ENCODE measurements around the gene TYSND1.

DNA sequence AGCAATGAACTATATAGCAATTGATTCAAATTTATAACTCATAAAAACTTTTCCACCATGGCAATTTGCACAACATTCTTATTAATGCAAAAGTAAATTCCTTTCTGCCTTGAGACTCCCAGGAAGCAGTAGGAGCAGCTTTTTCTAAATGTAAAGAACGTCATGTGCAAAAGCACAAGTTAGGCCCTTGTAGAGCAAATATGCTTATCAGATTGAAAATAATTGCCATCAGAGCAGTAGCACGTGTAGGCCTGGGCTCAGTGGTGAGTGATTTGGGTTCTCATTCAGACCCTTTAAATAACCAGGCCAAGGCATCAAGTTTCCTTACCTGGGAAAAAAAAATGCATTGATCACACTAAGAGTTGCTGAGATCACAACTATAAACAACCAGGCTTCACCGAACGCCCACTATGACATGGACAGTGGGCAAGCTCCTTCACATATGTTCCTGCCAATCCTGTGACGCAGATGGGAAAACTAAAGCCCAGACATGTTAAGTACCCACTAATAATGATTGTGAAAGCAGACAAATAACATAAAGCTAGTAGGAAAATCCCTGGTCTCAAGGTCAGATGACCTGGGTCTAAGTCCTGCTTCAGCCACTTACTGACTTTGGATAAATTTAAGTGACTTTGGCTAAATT, 45.9 kb upstream of the TYSND1 start:
- TF ChIP-seq, protein P1, sequence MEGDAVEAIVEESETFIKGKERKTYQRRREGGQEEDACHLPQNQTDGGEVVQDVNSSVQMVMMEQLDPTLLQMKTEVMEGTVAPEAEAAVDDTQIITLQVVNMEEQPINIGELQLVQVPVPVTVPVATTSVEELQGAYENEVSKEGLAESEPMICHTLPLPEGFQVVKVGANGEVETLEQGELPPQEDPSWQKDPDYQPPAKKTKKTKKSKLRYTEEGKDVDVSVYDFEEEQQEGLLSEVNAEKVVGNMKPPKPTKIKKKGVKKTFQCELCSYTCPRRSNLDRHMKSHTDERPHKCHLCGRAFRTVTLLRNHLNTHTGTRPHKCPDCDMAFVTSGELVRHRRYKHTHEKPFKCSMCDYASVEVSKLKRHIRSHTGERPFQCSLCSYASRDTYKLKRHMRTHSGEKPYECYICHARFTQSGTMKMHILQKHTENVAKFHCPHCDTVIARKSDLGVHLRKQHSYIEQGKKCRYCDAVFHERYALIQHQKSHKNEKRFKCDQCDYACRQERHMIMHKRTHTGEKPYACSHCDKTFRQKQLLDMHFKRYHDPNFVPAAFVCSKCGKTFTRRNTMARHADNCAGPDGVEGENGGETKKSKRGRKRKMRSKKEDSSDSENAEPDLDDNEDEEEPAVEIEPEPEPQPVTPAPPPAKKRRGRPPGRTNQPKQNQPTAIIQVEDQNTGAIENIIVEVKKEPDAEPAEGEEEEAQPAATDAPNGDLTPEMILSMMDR (IDR thresholded peaks at IDR 0.05), result no peak
- TF ChIP-seq POLR2A (IDR thresholded peaks at IDR 0.05), result no peak

Measured in esophagus squamous epithelium (tissue), 4 donors.